GM19397 (cell line): Measurements from ENCODE around the gene KDM5B.
"Not testable (repeated sequence)": the region's sequence is repeated elsewhere in the genome, so short reads cannot be mapped to it uniquely, and the experiment has no call there.

Source experiments
- ATAC-seq: cut with Tn5 transposase; IDR thresholded peaks from one replicate; pipeline ENCODE4 v1.9.1; 2021; ENCODE audit warnings: mild to moderate bottlenecking, moderate library complexity; ENCODE audit not compliant: unreplicated experiment

The KDM5B gene

DNA sequence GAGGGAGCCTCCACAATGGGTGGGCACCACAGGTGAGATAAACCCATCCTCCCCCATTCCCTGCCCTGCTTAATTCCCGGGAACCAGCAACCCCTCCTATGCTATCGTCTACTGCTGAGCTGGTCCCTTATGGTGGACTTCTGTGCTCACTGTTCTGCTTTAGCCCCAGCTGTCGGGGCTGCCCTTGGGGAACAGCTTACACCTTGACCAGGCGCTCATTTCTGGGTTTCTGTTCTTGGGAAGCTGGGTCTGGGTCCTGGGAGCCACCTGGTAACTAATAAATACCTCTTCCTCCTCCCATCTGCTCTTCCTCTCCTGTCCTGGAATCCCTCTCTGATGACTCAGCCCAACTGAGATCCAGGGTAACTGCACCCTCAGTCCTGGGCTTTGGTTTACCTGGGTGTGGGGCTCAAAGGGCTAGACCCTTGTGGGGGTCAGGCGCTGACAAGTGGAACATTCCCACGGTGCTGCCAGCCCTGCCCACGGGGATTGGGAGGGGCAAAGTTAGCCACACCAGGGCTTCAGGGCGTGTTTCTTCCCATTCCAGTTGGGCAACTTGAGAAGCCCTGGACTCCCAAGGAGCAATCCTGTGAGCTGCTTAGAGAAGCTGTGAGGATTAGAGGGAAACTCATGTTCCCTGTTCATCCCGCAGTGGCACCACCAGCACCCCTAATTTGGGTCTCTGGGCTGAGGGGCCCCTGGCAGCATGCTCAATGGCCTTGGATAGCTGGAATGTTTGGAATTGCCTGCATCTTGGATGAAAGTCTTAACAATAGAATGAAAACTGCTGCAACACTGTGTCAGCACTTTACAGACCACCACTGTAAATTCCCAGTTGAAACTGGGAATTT lies 4.2 kb upstream of the KDM5B start:
- ATAC-seq: no peak

DNA sequence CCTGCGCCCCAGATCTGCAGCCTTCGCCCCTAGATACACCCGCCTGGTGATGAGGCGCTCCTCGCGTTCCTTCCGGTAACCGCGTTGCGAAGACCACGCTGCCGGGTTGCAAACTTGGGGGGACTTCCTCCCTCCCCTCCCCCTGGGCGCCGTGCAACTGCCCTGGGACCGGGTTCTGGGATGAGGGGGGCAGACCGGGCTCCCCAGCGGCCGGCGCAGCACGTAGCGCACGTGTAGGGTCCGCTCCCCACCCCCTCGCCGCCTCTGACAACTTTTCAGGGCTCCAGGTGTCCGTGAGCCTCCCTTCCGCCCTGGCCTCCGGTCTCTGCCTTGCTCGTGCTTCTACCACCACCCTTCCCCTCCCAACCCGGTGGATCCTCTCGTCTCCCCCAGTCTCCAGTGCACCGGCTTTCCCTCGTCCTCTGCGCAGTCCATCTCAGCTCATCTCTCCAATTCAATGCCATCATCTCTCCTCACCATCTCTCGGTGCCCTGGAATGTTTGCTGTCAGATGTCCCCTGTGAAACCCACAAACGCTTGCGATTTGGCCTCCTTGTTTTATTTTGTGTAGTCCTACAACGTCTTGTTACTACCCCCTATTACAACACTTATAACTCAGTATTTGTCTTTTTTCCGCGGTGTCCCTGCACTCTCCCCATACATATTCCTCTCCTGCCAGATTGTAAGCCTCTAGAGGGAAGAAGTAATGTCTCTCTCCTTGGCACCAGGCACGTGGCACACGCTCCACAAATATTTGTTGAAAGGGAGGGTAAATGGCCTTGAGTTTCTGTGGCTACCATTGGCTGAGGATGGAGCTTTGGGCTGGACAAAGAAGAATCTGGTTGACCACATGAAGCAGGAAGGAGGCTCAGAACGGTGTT lies 3.3 kb upstream of the KDM5B start:
- ATAC-seq: peak; percentile 4

DNA sequence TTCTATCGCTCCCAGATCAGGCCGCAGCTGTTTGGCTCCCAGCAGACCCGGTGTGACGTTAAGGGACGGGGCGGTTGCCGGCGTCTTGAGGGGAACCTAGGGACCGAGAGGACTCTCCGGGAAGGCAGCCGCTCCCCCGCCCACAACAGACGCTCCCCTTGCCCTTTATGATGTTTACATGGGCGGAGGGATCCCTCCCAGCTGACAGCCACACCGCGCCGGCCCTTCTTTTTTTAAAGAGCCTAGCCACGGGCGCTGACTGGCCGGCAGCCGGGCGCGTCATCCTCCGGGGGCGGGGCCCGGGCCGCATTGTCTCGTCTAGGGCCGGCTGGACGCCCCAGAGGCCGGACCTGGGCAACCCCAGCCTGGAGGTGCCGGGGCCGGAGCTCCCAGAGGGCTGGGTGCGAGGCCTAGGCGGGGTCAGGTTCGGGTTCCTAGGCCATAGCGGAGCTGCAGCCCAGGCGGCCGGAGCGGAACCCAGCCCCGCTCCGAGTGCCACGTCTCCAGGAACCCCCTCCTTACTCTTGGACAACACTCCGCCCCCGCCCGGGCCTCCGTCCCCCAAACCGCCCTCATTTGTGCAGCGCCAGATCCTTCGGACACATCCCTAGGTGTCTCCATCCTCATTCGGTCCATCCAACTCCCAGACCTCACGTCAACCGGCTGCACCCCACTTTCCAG lies 2.5 kb upstream of the KDM5B start, which contains the start of gene PCAT6:
TSS of gene PCAT6 (plus strand) at position 340 of the 681 bp plus-strand sequence.
- ATAC-seq: peak; percentile 79

DNA sequence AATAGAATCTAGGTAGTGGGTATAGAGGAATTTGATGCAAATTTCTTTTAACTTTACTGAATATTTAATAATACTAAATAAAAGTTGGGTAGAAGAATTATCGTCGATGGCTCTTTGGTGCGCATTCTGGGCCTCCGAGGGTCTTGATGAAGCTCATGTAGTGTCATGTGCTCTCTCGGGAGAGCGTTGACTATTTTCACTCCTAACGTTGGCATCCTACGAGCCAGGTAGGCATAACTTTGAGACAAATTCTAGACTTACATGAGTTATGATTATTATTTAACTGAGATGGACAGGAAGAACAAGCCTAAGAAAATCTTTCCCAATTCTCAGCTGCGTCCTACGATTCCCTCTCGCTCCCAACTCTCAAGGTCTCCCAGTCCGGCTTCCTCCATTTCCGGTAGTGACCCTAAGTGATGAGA lies 2.0 kb upstream of the KDM5B start:
- no peak for ATAC-seq

DNA sequence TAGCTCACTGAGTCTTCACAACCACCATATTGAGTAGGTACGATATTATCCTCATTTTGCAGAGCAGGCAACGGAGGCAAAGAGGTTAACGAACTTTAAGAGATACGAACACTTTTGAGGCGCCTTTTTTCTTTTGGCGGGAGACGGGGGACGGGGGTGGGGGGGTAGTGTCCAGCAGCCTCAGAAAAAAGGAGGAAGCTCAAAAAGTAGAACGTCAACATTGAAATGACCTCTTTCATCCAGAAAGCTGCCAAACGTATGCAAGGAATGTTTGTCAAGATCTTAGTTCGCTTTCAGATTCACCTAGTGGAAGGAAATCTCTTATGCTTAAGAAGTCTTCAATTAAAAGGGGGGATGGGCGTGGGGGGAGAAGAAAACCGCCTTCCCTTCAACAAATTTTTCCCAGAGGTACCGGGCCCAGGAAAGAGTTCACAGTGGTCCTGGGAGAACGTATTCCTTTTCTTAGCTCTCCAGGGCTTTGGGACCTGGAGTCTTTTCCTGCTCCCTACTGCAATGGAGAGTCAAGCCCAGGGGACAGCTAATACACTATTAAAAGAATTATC lies 1.5 kb upstream of the KDM5B start:
- ATAC-seq: no peak

DNA sequence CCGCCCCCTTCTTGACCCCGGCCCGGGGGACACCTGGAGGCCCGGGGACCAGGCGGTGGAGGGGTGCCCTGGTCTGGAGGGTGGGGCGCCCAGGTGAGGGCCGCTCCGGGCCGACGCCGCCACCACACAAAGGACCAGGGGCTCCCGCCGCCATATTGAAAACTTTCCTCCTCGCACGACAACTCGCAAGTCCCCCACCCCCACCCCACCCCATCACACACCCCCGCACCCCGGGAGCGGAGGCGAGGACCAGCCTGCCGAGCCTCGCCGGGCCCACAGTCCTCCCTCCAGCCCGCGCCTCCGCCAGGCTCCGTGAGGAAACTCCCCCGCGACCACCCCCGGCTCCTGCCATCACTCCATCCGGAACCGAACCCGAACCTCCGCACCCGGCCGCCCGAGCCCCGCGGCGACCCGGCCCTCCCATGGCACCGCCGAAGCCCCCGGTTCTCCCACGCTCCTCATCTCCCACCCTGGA lies 733 bp downstream of the KDM5B start:
- ATAC-seq: no peak

DNA sequence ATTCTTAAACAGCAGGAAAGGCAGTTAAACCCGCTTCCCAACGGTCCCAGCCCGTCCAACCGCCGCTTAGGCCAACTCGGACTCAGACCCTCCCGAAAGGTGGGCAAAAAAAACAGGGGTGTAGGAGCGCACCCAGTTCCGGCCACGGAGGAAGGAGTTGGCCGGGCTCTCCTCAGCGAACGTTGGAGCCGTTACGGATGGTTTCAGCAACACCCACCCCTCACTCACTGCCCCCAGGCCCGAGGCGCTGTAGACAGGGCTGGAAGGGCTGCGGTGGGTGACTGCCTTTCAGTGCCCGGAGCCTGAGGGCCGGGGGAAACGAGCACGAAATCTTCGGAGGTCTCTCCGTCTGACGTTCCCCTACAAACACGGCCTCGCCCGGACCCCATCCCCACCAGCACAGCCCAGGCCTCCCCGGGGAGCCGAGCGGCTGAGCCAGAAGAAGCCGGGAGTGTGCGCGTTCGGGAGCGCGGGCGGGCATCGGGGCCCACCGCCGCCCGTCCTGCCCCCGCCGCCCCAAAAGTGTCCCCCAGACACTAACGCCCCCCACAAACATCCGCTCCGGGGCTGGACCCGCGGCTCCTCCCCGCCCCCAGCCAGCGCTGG lies 1.3 kb downstream of the KDM5B start:
- ATAC-seq: no peak

DNA sequence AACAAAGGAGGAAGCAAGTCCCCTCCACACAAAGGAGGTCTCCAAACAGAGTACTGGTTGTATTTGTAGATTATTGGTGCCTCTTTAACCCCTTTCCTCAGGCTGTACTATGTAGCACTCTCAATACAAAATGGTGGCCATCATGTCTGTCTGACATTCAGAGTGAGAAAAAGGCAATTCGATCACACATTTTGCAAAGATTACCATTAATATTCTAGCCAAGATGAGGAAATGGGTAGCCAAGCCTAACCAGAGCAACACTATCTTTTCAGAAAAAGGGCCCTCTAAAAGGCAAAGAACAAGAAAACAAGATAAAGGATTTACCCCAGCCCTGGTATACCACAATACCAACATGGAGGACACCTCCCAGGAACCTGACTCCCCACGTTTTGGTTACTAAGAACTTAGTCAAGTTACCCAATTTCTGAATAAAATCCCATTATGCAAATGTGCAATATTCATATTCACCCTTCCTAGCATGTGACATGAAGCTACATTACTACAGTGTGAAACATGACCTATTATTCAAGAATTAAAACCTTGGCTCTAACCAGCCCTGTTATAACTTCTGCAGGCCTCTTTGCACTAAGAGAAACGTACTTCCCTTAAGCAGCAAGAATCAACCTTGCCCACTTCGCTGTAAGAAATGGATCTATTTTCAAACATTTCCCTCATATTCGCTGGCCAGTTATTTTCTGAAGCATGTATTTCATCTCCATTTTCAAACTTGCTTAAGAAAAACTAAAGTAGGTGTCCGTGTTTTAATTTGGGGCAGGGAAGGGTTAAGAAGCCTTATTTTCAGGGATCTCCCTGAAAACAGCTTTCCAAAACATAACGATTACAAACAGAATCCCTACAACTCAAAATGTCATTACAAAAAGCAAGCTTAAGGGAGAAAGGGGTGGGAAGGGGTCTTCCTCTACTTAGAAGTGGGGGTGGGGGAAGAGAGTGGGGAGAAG lies 2.1 kb downstream of the KDM5B start:
- no peak for ATAC-seq

DNA sequence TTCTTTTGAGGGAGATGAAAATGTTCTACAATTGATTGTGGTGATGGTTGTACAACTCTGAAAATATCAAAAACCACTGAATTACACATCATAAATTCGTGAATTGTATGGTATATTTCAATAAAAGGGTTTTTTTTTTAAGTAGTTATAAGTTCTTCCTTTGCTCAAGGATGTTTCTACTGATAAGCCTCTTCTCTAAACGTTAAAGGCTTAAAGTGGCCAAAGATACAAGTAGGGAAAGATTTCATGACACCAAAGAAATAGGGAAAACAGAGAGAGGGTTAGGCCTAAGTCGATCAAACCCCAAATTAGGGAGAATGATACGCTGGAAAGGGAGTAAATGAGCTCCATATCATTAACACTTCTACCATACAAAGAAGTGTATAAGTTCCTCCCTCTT lies 4.1 kb downstream of the KDM5B start:
- no peak for ATAC-seq

DNA sequence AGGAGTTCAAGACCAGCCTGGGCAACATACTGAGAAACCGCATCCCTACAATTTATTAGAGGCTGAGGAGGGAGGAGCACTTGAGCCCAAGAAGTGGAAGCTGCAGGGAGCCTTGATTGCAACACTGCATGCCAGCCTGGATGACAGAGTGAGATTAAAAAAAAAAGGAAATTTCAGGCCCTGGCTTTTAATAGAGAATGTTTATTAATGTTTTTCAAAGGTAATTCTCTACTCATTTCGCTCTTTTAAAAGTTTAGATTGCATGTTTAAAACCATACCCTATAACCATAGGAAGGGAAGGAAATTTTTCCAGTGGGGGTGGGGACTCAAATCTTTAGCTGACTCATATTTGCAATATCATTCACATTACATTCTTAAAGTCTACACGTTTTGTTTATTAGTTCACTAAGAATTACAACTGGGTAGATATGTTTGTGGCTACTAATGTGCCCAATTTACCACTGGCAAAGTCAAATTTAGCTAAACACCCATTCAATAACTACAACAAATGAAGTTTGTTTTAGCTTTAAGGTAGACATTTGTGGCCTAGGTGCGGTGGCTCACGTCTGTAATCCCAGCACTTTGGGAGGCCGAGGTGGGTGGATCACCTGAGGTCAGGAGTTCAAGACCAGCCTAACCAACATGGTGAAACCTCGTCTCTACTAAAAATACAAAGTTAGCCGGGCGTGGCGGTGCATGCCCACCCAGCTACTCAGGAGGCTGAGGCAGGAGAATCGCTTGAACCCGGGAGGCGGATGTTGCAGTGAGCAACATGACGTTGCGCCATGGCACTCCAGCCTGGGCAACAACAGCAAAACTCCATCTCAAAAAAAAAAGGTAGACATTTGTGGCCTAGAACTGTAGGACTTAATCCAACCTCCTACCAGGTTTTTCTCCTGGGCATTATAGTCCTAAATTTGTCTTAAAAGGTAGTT lies 5.0 kb downstream of the KDM5B start:
- ATAC-seq: no peak

DNA sequence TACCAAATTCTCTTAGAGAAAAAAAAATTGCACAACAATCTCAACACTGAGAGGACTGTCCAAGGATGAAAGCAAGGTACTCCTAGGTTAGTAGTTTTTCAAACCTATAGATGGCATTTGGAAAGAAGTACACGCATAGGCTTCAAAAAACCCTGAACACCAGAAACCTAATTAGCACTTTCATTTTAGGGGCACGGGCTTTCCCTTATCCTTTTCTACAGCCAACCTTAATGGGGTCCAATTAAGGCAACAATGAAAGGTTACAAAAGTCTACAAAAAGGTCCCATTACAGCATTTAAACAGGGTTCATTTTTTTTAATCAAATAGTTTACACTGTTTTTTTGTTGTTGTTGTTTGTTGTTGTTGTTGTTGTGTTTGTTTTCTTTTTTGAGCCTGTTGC lies 6.2 kb downstream of the KDM5B start:
- no peak for ATAC-seq

DNA sequence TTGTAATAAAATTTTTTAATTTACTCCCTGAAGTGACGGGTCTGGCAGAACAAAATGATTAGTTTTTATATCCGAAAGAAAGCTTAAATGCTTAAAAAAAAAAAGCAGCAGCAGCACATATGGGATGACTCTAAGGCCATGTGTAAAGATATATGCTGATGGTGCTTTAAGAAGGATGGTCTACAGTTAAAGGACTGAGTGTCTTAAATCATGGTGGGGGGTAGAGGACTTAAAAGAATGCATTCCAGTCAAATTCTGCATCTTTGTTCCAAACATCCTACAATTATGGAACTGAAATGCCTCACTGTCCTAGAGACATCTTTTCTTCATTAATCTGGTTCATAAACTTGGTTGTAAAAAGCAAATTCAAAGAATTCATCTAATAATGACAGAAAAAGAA lies 7.0 kb downstream of the KDM5B start:
- no peak for ATAC-seq

DNA sequence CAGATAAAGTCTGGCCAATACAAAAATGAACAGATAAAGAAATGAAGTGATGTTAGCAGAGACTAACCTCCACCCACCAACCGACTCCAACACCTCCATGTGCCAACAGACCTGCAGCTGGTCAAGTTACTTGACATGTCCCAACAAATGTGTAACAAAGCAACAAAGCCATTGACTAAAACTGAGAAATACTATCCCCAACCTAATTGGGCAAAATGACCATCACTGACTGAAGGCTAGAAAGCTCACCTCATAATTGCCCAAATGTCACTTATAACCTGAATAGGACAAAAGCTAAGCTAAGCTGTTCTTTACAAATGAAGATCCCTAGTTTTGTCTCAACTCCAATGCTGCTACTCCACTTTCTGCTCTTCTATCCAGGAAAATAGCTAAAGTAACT lies 7.5 kb downstream of the KDM5B start:
- no peak for ATAC-seq

DNA sequence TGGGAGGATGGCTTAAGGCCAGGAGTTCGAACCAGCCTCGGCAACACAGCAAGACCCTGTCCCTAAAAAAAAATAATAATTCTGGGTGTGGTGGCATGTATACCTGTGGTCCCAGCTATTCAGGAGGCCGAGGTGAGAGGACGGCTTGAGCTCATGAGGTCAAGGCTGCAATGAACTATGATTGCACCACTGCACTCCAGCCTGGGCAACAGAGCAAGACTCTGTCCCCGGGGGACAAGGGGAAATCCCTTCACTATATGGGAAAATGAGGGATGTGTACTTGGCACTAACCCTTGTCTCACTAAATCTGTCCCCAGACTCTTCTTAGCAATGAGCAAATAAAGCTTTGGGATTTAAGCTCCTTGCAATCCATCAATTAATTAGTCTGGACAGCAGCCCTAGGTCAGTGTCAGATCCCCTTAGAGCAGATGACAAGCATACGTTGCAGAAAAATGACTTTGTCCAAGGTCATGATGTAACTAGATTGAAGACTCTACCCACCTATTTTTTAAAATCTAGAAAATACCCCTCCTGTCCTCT lies 9.4 kb downstream of the KDM5B start:
- no peak for ATAC-seq

DNA sequence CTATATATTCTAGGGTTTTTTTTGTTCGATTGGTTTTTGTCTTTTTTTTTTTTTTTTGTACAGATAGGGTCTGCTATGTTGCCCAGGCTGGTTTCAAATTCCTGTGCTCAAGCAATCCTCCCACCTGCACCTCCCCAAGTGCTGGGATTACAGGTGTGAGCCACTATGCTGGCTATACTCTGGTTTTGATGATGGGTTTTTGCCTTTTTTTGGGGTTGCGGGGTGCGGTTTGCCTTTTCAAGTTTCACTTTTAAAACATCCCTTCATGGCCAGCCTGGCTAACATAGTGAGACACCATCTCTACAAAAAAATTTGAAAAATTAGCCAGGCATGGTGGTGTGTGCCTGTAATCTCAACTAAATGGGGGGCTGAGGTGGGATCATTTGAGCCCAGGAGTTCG lies 10.0 kb downstream of the KDM5B start:
- no peak for ATAC-seq

DNA sequence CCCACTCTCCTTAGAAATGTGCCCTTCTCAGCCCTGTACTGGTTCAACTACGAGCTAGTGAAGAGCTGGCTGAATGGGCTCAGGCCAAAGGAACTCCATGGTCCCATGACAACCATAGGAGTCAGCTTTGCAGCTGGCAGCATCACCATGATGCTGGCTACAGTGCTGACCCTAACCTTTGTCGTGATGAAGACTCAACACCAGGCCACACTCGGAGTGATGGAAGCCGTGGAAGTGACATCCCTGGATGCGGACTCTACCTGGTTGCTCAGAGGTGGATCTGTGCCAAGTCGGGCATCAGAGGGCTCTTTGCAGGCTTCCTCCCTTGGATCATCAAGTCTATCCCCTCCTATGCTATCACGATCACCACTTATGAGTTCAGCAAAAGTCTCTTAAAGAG lies 11.6 kb downstream of the KDM5B start:
- no peak for ATAC-seq

DNA sequence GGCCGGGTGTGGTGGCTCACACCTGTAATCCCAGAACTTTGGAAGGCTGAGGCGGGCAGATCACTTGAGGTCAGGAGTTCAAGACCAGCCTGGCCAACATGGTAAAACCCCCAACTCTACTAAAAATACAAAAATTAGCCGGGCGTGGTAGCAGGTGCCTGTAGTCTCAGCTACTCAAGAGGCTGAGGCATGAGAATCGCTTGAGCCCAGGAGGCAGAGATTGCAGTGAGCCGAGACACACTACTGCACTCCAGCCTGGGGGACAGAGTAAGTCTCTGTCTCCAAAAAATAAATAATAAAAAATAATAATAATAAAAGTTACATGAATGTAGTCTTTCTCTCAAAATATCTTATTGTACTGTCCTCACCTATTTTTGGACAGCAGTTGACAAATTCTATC lies 13.3 kb downstream of the KDM5B start:
- ATAC-seq: not testable (repeated sequence)
